Mesendoderm (in vitro differentiated cells): Measurements from ENCODE around the gene TMEM232.

Experiments
- DNase-seq: peaks from one replicate; pipeline ENCODE4 v3.0.0; 2013
- H2AK5ac ChIP-seq: 2 replicates; pipeline ENCODE4 v1.6.1; 2013; ENCODE audit warnings: low read length, inconsistent platforms
- H2BK120ac ChIP-seq: 2 replicates; pipeline ENCODE4 v1.6.1; 2013; ENCODE audit warnings: low read depth, mild to moderate bottlenecking, low read length, moderate library complexity, mixed read lengths
- H2BK15ac ChIP-seq: replicated peaks from 2 replicates; pipeline ENCODE4 v1.6.1; 2013; ENCODE audit warnings: low read depth, mild to moderate bottlenecking, moderate library complexity
- H2BK5ac ChIP-seq: 2 replicates; pipeline ENCODE4 v1.6.1; 2013; ENCODE audit warnings: low read length, inconsistent platforms
- H3K18ac ChIP-seq: 2 replicates; pipeline ENCODE4 v1.6.1; 2013; ENCODE audit warnings: mild to moderate bottlenecking, low read length, mixed read lengths
- H3K23ac ChIP-seq: one replicate; pipeline ENCODE4 v1.6.1; 2013; ENCODE audit warnings: low read length
- H3K27ac ChIP-seq: 2 replicates; pipeline ENCODE4 v1.5.1; 2013; ENCODE audit warnings: low read depth, mild to moderate bottlenecking, inconsistent platforms, low read length, moderate library complexity
- H3K27me3 ChIP-seq: 2 replicates; pipeline ENCODE4 v1.6.1; 2013; ENCODE audit warnings: low read length, control low read depth, mild to moderate bottlenecking, inconsistent platforms; ENCODE audit not compliant: insufficient read depth, poor library complexity
- H3K36me3 ChIP-seq: 2 replicates; pipeline ENCODE4 v1.6.1; 2013; ENCODE audit warnings: low read length, inconsistent platforms; ENCODE audit not compliant: control insufficient read depth, insufficient read depth
- H3K4ac ChIP-seq: one replicate; pipeline ENCODE4 v1.6.1; 2013; ENCODE audit warnings: low read depth, mild to moderate bottlenecking, low read length, moderate library complexity
- H3K4me1 ChIP-seq: 2 replicates; pipeline ENCODE4 v1.6.1; 2013; ENCODE audit warnings: low read depth, low read length, inconsistent platforms; ENCODE audit not compliant: control insufficient read depth
- H3K4me2 ChIP-seq: 2 replicates; pipeline ENCODE4 v1.6.1; 2013; ENCODE audit warnings: low read length
- H3K4me3 ChIP-seq: 2 replicates; pipeline ENCODE4 v1.5.1; 2013; ENCODE audit warnings: mild to moderate bottlenecking, low read length
- H3K56ac ChIP-seq: one replicate; pipeline ENCODE4 v1.6.1; 2013; ENCODE audit warnings: low read length
- H3K79me1 ChIP-seq: 2 replicates; pipeline ENCODE4 v1.6.1; 2013; ENCODE audit warnings: low read length, inconsistent platforms
- H3K79me2 ChIP-seq: 2 replicates; pipeline ENCODE4 v1.6.1; 2013; ENCODE audit warnings: mild to moderate bottlenecking, low read length; ENCODE audit not compliant: control insufficient read depth, insufficient read depth
- H3K9ac ChIP-seq: 2 replicates; pipeline ENCODE4 v1.6.1; 2013; ENCODE audit warnings: low read length, inconsistent platforms
- H4K5ac ChIP-seq: one replicate; pipeline ENCODE4 v1.6.1; 2013; ENCODE audit warnings: low read length
- H4K8ac ChIP-seq: one replicate; pipeline ENCODE4 v1.6.1; 2013; ENCODE audit warnings: low read depth, mild to moderate bottlenecking, control low read depth, low read length, moderate library complexity
- WGBS: extraction: QIAGEN DNeasy Blood & Tissue Kit; methylation state at CpG from one replicate; pipeline ENCODE4 v1.1.7; 2013; ENCODE audit warnings: low lambda C conversion rate, missing lambda C conversion rate; ENCODE audit not compliant: insufficient coverage; ENCODE audit errors: extremely low coverage; 5-methylcytosine and 5-hydroxymethylcytosine counted together

Gene TMEM232

DNA sequence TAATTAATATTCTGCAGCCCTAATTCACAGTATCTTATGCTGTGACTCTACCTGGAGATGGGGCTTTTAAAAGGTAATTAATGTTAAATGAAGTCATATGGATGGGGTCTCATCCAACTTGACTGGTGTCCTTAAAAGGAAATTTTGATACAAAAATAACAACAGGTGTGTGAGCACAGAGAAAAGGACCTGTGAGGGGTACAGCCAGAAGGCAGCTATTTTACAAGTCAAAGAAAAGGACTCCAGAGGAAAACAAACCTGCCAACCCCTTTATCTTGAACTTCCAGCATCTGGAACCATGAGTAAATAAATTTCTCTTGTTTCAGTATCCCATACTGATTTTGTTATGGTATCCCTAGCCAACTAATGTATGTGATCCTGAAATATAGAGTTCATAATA is 250.3 kb downstream of the TMEM232 start:
- no peak overlapping the region for H3K23ac ChIP-seq
- no peak overlapping the region for H2AK5ac ChIP-seq
- H3K9ac ChIP-seq = no peak overlapping the region
- no peak overlapping the region for H2BK5ac ChIP-seq
- no peaks in the 10 kb centered on the region for H3K27me3 ChIP-seq
- H3K4me2 ChIP-seq = no peak overlapping the region
- no peak for DNase-seq
- no peaks in the 10 kb centered on the region for H3K4me1 ChIP-seq
- H4K5ac ChIP-seq = no peak overlapping the region
- no peak overlapping the region for H3K56ac ChIP-seq
- no peak overlapping the region for H3K27ac ChIP-seq
- no peaks in the 10 kb centered on the region for H3K36me3 ChIP-seq
- H3K18ac ChIP-seq = no peak overlapping the region
- no peak overlapping the region for H4K8ac ChIP-seq
- no peak overlapping the region for H2BK120ac ChIP-seq
- no peak overlapping the region for H3K4ac ChIP-seq
- H3K79me2 ChIP-seq = no peaks in the 10 kb centered on the region
- no peak overlapping the region for H2BK15ac ChIP-seq
- no peaks in the 10 kb centered on the region for H3K79me1 ChIP-seq
- no peak overlapping the region for H3K4me3 ChIP-seq

DNA sequence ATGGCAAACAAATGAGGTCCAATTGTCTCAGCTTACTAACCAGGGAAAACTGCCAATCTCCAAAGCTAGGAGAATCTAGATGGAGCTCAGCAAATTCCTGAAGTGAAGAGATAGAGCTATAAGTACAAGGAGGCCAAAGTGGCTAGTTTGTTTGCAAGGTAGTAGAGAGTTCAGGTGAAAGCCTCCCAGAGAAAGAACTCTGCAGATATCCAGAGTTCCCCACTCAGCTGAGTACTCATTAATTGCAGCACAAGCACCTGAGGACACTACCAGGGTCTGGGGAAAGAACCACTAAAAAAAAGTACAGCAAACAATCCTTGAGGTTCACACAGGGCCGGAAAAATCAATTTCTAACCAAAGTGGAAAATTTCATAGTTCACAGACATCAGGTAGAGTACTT is 250.9 kb downstream of the TMEM232 start:
- H4K5ac ChIP-seq = no peak overlapping the region

DNA sequence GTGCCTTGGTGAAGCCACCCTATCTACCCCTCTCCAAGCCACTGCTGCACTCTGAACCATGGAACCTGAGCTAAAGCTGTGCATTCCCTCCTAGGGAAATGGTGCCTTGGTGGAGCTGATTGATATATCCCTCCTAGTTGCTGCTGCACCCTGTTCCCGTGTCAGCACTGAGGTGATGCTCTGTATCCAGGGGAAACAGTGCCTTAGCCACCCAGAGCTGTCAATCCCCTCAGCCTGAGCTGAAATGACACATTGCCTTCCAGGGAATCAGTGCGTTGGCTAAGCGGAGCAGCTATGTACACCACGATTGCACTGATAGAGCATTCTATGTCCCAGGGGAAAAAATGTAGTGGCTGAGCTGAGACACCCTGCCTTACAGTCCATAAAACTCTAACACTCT is 257.0 kb downstream of the TMEM232 start:
- Histone ChIP-seq H3K79me2 (no peaks in the 10 kb centered on the region), H4K5ac (no peak overlapping the region), H2BK5ac (no peak overlapping the region), H3K79me1 (no peaks in the 10 kb centered on the region), H3K36me3 (no peaks in the 10 kb centered on the region), H3K27me3 (no peaks in the 10 kb centered on the region), H3K4me3 (no peak overlapping the region), H3K56ac (no peak overlapping the region), H2AK5ac (no peak overlapping the region), H3K18ac (no peak overlapping the region), H3K23ac (no peak overlapping the region), H4K8ac (no peak overlapping the region), H3K27ac (no peak overlapping the region), H3K4ac (no peak overlapping the region), H3K4me1 (no peaks in the 10 kb centered on the region), H2BK120ac (no peak overlapping the region), H3K4me2 (no peak overlapping the region), H2BK15ac (no peak overlapping the region), H3K9ac (no peak overlapping the region)
- no peak for DNase-seq
- no CpG with 5 or more reads among the region's 4 CpGs for WGBS

More for the DNA sequence above, 250.9 kb downstream of the TMEM232 start:
- H3K4ac ChIP-seq = no peak overlapping the region
- no peak overlapping the region for H3K18ac ChIP-seq
- no peaks in the 10 kb centered on the region for H3K36me3 ChIP-seq
- H3K4me1 ChIP-seq = no peaks in the 10 kb centered on the region
- DNase-seq = no peak
- H3K27me3 ChIP-seq = no peaks in the 10 kb centered on the region
- no peak overlapping the region for H3K23ac ChIP-seq
- no peak overlapping the region for H2BK120ac ChIP-seq
- no peaks in the 10 kb centered on the region for H3K79me2 ChIP-seq
- no peak overlapping the region for H3K4me2 ChIP-seq
- H3K9ac ChIP-seq = no peak overlapping the region
- H3K27ac ChIP-seq = no peak overlapping the region
- H2AK5ac ChIP-seq = no peak overlapping the region
- H3K4me3 ChIP-seq = no peak overlapping the region
- no peak overlapping the region for H2BK5ac ChIP-seq
- H4K8ac ChIP-seq = no peak overlapping the region
- H3K79me1 ChIP-seq = no peaks in the 10 kb centered on the region
- WGBS = no CpG with 5 or more reads among the region's 1 CpG
- no peak overlapping the region for H2BK15ac ChIP-seq
- H3K56ac ChIP-seq = no peak overlapping the region

DNA sequence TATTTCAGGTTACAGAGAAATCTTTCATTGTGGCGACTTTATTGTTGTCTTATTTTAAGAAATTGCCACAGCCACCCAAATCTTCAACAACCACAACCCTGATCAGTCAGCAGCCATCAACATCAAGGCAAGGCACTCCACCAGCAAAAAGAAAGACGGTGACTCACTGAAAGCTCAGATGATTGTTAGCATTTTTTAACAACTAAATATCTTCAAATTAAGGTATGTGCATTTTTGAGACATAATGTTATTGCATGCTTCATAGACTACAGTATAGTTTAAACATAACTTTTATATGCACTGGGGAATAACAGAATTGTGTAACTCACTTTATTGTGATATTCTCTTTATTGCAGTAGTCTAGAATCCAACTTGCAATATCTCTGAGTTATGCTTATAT is 263.4 kb downstream of the TMEM232 start:
- Histone ChIP-seq H3K79me1 (no peaks in the 10 kb centered on the region), H2BK15ac (no peak overlapping the region), H2BK120ac (no peak overlapping the region), H4K8ac (no peak overlapping the region), H3K27me3 (no peaks in the 10 kb centered on the region), H3K56ac (no peak overlapping the region), H3K18ac (no peak overlapping the region), H3K9ac (no peak overlapping the region), H3K27ac (no peak overlapping the region), H2BK5ac (no peak overlapping the region), H3K23ac (no peak overlapping the region), H4K5ac (no peak overlapping the region), H3K4ac (no peak overlapping the region), H2AK5ac (no peak overlapping the region), H3K79me2 (no peaks in the 10 kb centered on the region), H3K4me3 (no peak overlapping the region), H3K4me1 (no peaks in the 10 kb centered on the region), H3K4me2 (no peak overlapping the region), H3K36me3 (no peaks in the 10 kb centered on the region)
- WGBS = no CpG with 5 or more reads among the region's 2 CpGs
- no peak for DNase-seq

DNA sequence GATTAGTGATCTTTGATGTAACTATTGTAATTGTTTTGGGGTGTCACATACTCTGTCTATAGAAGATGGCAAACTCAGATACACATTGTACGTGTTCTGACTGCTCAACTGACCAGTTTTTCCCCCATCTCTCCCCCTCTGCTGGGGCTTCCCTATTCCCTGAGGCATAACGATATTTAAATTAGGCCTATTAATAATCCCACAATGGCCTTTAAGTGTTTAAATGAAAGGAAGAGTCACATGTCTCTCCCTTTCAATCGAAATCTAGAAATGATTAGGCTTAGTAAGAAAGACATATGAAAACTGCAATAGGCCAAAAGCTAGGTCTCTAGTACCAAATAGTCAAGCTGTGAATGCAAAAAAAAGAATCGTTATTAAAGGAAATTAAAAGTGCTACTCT is 265.6 kb downstream of the TMEM232 start:
- H2BK15ac ChIP-seq = no peak overlapping the region
- H3K27me3 ChIP-seq = no peaks in the 10 kb centered on the region
- DNase-seq = no peak
- H4K5ac ChIP-seq = no peak overlapping the region
- H3K4ac ChIP-seq = no peak overlapping the region
- no peaks in the 10 kb centered on the region for H3K36me3 ChIP-seq
- H2BK5ac ChIP-seq = no peak overlapping the region
- no CpG with 5 or more reads among the region's 4 CpGs for WGBS
- H3K9ac ChIP-seq = no peak overlapping the region
- H3K4me2 ChIP-seq = no peak overlapping the region
- no peaks in the 10 kb centered on the region for H3K79me2 ChIP-seq
- H3K27ac ChIP-seq = no peak overlapping the region
- no peak overlapping the region for H4K8ac ChIP-seq
- no peaks in the 10 kb centered on the region for H3K79me1 ChIP-seq
- H3K4me1 ChIP-seq = no peaks in the 10 kb centered on the region
- H3K18ac ChIP-seq = no peak overlapping the region
- H3K4me3 ChIP-seq = no peak overlapping the region
- no peak overlapping the region for H3K23ac ChIP-seq
- H2AK5ac ChIP-seq = no peak overlapping the region
- no peak overlapping the region for H3K56ac ChIP-seq
- H2BK120ac ChIP-seq = no peak overlapping the region

DNA sequence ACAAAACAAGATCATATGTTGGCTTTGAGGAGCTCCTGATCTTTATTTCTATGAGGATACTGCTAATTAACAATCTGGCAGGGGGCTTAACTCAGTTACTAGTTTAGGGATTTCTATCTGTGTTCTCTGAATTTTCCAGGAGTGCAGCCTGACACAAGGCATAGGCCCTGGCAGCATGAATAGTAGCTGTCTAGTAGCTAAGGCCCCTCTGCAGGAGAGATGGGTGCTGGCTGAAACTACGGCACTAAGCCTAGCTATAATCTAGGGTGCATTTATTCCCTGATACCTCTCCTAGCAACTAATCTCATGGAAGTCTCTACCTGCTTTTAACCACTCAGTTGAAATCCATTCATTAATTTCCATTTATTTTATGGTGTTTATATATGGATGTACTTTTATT is 268.2 kb downstream of the TMEM232 start:
- Histone ChIP-seq H2BK15ac (no peak overlapping the region), H3K56ac (no peak overlapping the region), H4K8ac (no peak overlapping the region), H3K4me1 (no peaks in the 10 kb centered on the region), H3K18ac (no peak overlapping the region), H3K27me3 (no peaks in the 10 kb centered on the region), H3K4me2 (no peak overlapping the region), H3K79me1 (no peaks in the 10 kb centered on the region), H3K27ac (no peak overlapping the region), H2AK5ac (no peak overlapping the region), H4K5ac (no peak overlapping the region), H3K23ac (no peak overlapping the region), H3K79me2 (no peaks in the 10 kb centered on the region), H3K4ac (no peak overlapping the region), H3K9ac (no peak overlapping the region), H3K4me3 (no peak overlapping the region), H2BK120ac (no peak overlapping the region), H3K36me3 (no peaks in the 10 kb centered on the region), H2BK5ac (no peak overlapping the region)
- WGBS = no CpG with 5 or more reads among the region's 1 CpG
- DNase-seq = no peak
